Iris pigment epithelial cell (primary cell): ENCODE data around the gene SPATA33.

Experiments
- DNase-seq: peaks from one replicate; pipeline ENCODE4 v3.0.0-alpha.2; 2011; ENCODE audit warnings: low read depth

SPATA33 gene

DNA sequence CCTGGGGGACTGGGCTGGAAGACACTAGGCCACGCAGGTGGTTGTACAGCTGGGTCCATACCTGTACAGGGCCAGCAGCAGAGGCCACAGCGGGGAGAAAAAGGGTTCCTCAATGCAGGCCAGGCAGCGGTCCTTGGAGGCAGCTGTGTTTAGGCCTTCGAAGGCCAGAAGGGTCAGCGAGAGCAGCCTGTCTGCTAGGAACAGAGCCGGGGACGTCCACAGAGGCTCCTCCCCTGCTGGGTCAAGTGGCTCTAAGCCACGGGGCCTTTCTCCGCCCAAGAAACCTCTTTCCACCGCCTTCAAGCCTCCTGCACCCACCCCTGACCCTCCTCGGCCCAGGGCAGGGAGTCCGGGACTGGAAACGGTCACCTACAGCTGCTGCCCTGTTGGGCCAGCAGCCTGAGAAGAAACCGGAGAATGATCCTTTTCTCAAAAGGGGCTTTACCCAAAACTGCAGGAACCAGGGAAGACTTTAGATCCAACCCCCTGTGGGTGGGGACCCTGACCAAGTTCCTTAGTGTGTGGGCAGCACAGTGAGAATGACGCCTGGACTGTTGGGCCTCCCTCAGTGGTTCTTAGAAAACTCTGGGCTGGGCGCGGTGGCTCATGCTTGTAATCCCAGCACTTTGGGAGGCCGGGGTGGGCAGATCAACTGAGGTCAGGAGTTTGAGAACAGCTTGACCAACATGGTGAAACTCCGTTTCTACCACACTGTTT, 52.2 kb downstream of the SPATA33 start:
- DNase-seq = no peak

DNA sequence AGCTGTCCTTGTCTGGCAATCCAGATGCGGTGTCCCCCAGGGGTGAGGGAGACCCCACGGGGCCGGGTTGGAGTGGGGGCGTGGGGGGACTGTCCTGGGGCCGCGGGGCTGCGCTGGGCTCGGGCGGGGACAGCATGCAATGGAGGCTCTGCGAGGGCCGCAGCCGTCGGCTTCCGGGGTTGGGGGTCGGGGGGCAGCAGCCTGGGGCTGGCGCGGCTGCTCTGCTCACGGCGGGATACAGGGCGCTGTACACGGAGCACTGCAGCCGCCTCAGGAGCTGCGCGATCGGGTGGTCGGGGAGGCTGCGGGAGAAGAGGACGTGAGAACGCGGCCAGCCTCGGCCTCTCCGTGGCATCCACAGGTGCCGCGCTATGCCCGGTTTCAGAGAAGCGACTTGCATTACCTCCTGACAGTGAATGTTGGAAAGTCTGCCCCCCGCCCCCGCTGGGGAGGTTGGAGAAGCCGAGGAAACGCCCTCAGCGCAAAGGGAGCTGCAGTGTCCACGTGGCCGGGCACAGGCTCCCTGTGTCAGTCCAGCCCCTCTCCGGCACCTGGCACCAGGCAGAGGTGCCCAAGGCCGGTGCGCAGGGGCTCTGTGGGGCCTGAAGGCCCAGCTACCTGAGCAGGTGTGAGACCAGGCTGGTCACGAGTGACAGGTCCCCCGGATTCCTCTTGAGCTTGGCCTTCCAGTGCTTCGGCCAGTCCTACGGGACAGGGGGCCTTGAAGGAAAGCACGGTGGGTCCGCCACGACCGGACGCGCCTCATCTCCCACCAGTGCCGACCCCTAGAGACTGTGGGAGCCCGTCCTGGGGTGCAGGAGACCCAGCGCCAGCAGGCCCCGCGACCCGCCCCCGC, 53.3 kb downstream of the SPATA33 start:
- DNase-seq = no peak

DNA sequence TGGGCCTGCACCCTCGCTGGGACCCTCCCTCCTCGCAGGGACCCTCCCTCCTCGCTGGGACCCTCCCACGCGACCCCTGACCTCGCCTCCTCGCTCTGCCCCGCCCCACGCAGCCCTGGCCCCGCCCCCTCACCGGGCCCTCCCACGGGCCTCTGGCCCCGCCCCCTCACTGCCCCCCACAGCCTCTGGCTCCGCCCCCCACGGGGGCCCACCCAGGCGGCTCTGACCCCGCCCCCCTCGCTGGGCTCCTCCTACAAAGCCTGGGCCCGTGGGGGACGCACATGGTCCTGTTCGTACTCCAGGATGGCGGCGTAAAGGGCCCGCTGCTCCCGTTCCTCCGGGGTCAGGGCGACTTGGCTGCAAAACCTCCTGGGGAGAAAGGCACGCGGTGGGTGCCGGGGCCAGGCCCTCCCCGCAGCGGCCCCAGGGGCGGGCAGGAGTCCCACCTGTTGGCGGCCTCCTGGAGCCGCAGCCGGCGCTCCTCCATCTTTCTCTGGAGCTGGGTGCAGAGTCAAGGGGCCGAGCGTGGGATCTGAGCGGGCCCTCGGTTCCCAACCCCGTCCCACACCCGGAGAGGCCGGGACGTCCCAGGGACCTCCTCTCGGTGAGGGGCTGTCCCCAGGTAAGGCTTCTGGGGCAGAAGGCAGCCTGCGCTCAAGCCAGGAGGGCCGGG, 54.1 kb downstream of the SPATA33 start:
- peak; percentile 58 for DNase-seq

DNA sequence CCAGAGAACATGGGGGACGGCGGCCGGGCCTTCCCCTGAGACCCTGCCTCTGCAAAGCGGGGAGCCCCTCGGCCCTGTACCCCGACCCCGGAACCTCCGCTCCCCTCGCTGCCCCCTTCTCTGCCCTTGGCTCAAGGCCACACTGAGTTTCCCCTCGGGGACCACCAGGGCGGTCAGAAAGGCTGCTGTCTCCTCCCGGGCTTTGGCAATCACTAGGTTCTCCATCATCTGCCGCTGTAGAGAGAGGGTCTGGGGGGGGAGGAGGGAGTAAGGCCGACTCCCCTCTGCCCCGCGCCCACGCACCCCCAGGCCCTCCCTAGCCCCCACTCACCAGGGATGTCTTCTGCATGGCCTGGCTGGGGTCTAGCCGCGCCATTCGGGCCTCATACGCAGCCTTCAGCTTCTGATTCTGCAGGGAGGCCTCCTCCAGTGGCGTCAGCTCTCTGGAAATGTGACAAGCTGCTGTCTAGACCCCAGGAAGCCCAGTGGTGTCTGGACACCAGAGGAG, 54.7 kb downstream of the SPATA33 start:
- DNase-seq = peak; percentile 49

DNA sequence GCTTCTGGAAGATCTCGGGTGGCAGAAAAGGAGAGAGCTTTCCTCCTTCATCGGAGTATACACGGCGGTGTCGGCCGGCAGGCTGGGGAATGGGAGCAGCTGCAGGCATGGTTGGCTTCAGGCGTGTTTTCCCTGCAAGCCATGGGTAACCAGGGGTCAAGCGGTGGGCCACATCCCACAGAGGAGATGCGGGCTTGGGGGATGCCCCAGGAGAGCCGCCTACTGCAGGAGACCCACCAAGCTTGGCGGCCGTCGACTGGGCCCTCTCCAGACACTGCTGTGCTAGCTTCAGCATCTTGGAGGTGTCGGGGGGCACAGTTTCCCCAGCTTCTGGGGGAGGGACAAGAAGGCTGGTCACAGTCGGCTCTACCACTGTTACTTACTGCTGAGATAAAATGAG, 58.9 kb downstream of the SPATA33 start:
- DNase-seq = no peak

DNA sequence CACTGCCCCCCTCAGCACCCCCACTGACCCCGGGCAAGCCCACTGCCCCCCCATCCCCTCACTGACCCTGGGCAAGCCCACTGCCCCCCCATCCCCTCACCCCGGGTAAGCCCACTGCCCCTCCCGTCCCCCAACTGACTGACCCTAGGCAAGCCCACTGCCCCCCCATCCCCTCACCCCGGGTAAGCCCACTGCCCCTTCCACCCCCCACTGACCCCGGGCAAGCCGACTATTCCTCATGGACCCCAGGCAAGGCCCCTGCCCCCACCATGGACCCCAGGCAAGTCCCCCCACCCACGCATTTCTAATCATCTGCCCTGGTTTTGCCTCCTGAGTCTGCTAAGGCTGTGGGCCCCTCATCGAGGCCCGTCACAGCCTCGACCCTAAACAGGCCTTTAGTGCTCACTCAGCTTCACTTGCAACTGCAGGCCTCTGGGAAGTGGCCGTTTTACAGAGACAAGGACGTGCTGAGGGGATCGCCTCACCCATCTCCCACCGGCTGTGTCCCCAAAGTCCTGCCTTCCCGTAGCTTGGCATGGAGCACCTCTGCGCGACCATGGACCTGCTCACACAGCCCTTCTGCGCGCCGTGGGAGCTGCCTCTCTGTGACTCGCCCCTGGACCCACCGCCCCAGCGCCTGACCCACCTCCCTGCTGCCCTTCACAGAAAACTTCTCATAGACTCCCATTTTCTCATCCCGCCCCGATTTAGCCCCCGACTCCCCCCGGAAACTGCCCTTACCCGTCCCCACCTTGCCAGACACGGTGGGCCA, 59.5 kb downstream of the SPATA33 start:
- DNase-seq = no peak

DNA sequence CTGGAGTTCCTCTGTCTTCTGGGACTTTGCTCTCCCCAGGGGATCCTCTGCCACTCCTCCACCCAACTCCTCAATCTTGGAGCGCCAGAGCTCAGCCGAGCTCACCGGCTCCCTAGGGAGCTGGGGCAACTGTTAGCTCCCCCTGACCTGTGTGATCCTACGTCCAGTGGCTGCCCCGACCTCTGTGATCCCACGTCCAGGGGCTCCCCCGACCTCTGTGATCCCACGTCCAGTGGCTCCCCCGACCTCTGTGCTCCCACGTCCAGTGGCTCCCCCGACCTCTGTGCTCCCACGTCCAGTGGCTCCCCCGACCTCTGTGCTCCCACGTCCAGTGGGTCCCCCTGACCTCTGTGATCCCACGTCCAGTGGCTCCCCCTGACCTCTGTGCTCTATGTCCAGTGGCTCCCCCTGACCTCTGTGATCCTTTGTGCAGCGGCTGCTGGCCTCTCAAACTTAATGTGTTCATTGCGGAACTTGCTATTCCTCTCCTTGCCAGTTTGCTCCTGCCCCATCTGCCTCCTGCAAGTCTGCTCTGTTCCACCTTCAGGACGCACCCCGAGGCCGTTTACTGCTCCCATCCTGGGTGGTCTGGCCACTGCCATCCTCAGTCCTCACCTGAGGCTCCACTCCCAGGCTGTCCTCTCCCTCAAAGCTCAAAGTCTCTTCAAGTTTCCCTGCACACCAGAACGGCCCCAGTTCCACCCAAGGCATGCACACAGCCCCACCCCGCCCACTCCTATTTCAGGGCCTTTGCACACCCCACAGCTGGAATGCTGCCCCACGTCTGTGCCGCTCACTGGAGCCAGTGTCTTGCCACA, 60.3 kb downstream of the SPATA33 start:
- DNase-seq = no peak
